ENCODE measurements around the gene GFOD1.

DNA sequence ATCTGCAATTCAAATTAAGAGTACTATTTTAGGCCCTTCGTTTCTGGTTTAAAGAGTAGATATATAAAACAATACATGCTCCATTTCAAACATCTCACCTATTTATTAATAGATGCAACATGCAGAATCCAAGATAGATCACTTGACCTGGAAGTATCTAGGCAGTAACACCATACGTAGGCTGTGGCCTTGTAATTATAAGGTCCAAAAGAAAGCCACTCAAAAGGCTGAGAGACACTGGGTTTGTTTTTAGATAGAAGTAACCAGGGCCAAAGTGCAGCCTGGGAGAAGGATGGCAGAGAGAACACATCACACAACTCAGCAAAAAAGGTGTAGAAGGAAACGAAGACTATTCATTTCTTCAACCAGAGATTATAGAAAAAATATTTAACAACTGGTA lies 8.4 kb upstream of the GFOD1 start:
- TF ChIP-seq, protein P1, sequence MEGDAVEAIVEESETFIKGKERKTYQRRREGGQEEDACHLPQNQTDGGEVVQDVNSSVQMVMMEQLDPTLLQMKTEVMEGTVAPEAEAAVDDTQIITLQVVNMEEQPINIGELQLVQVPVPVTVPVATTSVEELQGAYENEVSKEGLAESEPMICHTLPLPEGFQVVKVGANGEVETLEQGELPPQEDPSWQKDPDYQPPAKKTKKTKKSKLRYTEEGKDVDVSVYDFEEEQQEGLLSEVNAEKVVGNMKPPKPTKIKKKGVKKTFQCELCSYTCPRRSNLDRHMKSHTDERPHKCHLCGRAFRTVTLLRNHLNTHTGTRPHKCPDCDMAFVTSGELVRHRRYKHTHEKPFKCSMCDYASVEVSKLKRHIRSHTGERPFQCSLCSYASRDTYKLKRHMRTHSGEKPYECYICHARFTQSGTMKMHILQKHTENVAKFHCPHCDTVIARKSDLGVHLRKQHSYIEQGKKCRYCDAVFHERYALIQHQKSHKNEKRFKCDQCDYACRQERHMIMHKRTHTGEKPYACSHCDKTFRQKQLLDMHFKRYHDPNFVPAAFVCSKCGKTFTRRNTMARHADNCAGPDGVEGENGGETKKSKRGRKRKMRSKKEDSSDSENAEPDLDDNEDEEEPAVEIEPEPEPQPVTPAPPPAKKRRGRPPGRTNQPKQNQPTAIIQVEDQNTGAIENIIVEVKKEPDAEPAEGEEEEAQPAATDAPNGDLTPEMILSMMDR (conservative IDR thresholded peaks at IDR 0.05; ENCODE audit: low read length), result no peak
- no peak for TF ChIP-seq EZH2phosphoT487 (IDR thresholded peaks at IDR 0.05; ENCODE audit: borderline replicate concordance)
